Measurements from ENCODE around the gene CFAP53. TPM values are rescaled to one million over a fixed set of nuclear protein-coding genes. Genes with fewer than 3 reads are reported as not detected.

CFAP53 gene
- total and polyA plus RNA-seq, 5 donors from 2014 or later: 0.27 to 0.35 TPM; not detected in 3

GRCh38 chr18:50281972-50282520, 15.8 kb upstream of the CFAP53 start:
- H3K9me3 Mint-ChIP-seq: no peaks in the 10 kb centered on the region
- ATAC-seq (ENCODE audit: low read depth in 2 of 2): no peak
- peaks cover 37% of the 10 kb centered on the region for H3K36me3 Mint-ChIP-seq

DNA sequence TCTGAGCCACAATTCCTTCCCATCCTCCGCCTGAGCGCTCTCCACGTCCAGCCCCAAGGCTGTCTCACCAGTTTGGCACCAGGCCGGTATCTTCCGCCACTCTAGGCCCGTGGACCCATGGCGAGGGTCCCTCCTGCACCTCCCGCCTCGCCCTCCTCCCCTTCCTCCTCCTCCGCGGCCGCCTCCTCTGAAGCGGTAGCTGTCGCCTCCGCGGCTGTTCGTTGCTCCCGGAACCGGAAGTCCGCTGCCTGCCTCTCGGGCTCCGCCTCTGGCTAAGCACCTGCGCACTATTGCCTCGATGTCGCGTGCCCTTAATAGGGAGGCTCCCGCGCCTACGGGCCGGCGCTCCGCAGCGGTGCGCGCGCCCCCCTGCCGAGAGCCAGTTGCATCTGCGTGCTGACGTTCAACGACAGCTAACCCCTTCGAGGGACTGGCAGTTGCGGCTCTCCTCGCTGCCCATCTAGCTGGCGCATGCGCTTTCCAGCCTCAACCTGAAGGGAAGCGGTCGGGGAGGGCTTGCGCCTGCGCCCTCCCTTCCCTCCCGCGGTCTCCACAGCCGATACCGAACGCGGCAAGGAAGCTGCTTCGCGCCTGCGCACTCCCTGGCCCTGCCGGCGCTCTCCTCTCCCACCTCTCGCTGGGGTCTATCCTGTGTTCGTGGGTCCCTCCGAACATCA, 15.1 kb upstream of the CFAP53 start, which contains the start of gene MBD1:
TSS of gene MBD1 (minus strand) at position 229 of the 677 bp plus-strand sequence. CDS start 1,531 bp downstream, outside the sequence.
- H3K27me3 Mint-ChIP-seq: no peaks in the 10 kb centered on the region
- Histone ChIP-seq H3K4me1 (ENCODE audit: control insufficient read depth, insufficient read depth, low read length, poor library complexity, severe bottlenecking) (peaks cover 34% of the 10 kb centered on the region), H3K9me3 (ENCODE audit: control insufficient read depth in 2 of 2, low read length in 2 of 2) (no peaks in the 10 kb centered on the region), H3K27ac (ENCODE audit: insufficient read depth, low read length, poor library complexity, severe bottlenecking) (peak within 1 kb of the TSS; percentile 89), H3K36me3 (ENCODE audit: control insufficient read depth, insufficient read depth, low read length) (peaks cover 54% of the 10 kb centered on the region), H3K4me3 (ENCODE audit: low read depth, low read length) (peak within 1 kb of the TSS; percentile 90), H3K27me3 (ENCODE audit: control insufficient read depth, insufficient read depth, low read length) (no peaks in the 10 kb centered on the region)
- peaks cover 10 to 63% (median 32%) of the 10 kb centered on the region in 4 donors for H3K4me1 Mint-ChIP-seq
- peak within 1 kb of the TSS; percentile 97 to 100 (median 98) for H3K4me3 Mint-ChIP-seq
- H3K27ac Mint-ChIP-seq: peak within 1 kb of the TSS; percentile 95 to 99 (median 98)
- DNase-seq (peak; percentile 97 to 98 (median 98)), ATAC-seq (ENCODE audit: low read depth in 2 of 2) (peak; percentile 90)
- no peaks in the 10 kb centered on the region for H3K9me3 Mint-ChIP-seq
- H3K36me3 Mint-ChIP-seq: peaks cover 40% of the 10 kb centered on the region

More at GRCh38 chr18:50281972-50282520, 15.8 kb upstream of the CFAP53 start:
- Histone ChIP-seq H3K27ac (ENCODE audit: insufficient read depth, low read length, poor library complexity, severe bottlenecking) (peak overlapping the region; percentile 89), H3K27me3 (ENCODE audit: control insufficient read depth, insufficient read depth, low read length) (no peaks in the 10 kb centered on the region), H3K4me1 (ENCODE audit: control insufficient read depth, insufficient read depth, low read length, poor library complexity, severe bottlenecking) (peaks cover 40% of the 10 kb centered on the region), H3K4me3 (ENCODE audit: low read depth, low read length) (peak overlapping the region; percentile 90), H3K36me3 (ENCODE audit: control insufficient read depth, insufficient read depth, low read length) (peaks cover 48% of the 10 kb centered on the region), H3K9me3 (ENCODE audit: control insufficient read depth in 2 of 2, low read length in 2 of 2) (no peaks in the 10 kb centered on the region)
- Mint-ChIP-seq H3K27ac (peak overlapping the region; percentile 95 to 99 (median 98)), H3K27me3 (no peaks in the 10 kb centered on the region), H3K4me3 (peak overlapping the region; percentile 97 to 100 (median 98)), H3K4me1 (peaks cover 10 to 68% (median 36%) of the 10 kb centered on the region in 4 donors)
- no peak for DNase-seq

GRCh38 chr18:50280707-50281294, 14.5 kb upstream of the CFAP53 start:
- Mint-ChIP-seq H3K4me3 (peak overlapping the region; percentile 97 to 100 (median 98)), H3K4me1 (peaks cover 10 to 63% (median 28%) of the 10 kb centered on the region in 4 donors), H3K9me3 (no peaks in the 10 kb centered on the region), H3K36me3 (peaks cover 41% of the 10 kb centered on the region), H3K27me3 (no peaks in the 10 kb centered on the region), H3K27ac (peak overlapping the region; percentile 95 to 99 (median 98))
- ATAC-seq (ENCODE audit: low read depth in 2 of 2) (no peak), DNase-seq (no peak)
- Histone ChIP-seq H3K9me3 (ENCODE audit: control insufficient read depth in 2 of 2, low read length in 2 of 2) (no peaks in the 10 kb centered on the region), H3K27me3 (ENCODE audit: control insufficient read depth, insufficient read depth, low read length) (no peaks in the 10 kb centered on the region), H3K4me1 (ENCODE audit: control insufficient read depth, insufficient read depth, low read length, poor library complexity, severe bottlenecking) (peaks cover 29% of the 10 kb centered on the region), H3K4me3 (ENCODE audit: low read depth, low read length) (peak overlapping the region; percentile 90), H3K36me3 (ENCODE audit: control insufficient read depth, insufficient read depth, low read length) (peaks cover 60% of the 10 kb centered on the region), H3K27ac (ENCODE audit: insufficient read depth, low read length, poor library complexity, severe bottlenecking) (peak overlapping the region; percentile 89)

DNA sequence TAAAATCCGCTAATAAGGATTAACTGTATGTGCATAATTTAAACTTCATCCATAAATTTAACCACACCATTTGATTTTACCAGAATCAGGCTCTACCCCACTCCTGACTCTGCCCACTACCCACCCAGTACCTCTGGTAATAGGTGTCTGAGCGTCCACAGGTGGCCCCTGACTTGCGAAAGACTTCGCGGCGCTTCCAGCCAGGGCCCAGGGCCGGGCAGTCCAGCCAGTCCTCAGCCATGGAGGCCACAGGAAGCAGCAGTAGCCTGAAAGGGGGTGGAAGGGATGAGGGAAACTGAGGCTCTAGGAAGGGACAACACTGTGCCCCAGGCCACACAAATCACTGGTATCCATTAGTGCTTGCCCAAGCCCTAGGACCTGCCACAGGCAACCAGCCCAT, 13.5 kb upstream of the CFAP53 start:
- Mint-ChIP-seq H3K4me3 (peak overlapping the region; percentile 97 to 100 (median 98)), H3K4me1 (peaks cover 10 to 60% (median 30%) of the 10 kb centered on the region in 4 donors), H3K27me3 (no peaks in the 10 kb centered on the region), H3K36me3 (peaks cover 43% of the 10 kb centered on the region), H3K27ac (peak overlapping the region in 1 of 3 donors; percentile 95), H3K9me3 (no peaks in the 10 kb centered on the region)
- DNase-seq: no peak
- no peak for ATAC-seq (ENCODE audit: low read depth in 2 of 2)
- peaks cover 29% of the 10 kb centered on the region for H3K4me1 ChIP-seq (ENCODE audit: control insufficient read depth, insufficient read depth, low read length, poor library complexity, severe bottlenecking)
- H3K9me3 ChIP-seq (ENCODE audit: control insufficient read depth in 2 of 2, low read length in 2 of 2): no peaks in the 10 kb centered on the region
- peak overlapping the region; percentile 90 for H3K4me3 ChIP-seq (ENCODE audit: low read depth, low read length)
- H3K27me3 ChIP-seq (ENCODE audit: control insufficient read depth, insufficient read depth, low read length): no peaks in the 10 kb centered on the region
- H3K36me3 ChIP-seq (ENCODE audit: control insufficient read depth, insufficient read depth, low read length): peaks cover 63% of the 10 kb centered on the region
- peak overlapping the region; percentile 16 for H3K27ac ChIP-seq (ENCODE audit: insufficient read depth, low read length, poor library complexity, severe bottlenecking)

- H3K36me3 ChIP-seq (ENCODE audit: control insufficient read depth, insufficient read depth, low read length): peaks cover 63% of the 10 kb centered on the region
These were observed 11.6 kb upstream of the CFAP53 start for GRCh38 chr18:50277942-50278341.

DNA sequence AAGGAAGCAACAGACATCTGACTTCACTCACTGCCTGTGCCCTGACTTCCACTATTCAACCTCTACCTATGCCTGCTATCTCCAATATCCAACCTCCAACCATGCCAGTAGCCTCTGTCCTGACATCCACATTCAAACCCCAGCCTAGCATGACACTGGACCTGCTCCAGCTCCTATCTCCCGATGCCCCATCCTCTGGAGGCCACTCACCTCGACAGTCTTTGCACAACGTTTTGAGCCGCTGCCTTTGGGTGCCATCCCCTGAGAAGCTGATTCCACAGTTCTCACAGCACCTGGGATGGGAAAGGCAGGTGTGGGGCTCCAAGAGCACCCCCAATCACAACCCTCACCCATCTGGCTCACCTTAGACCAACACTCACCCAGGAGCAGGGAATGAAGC, 10.2 kb upstream of the CFAP53 start:
- H3K9me3 Mint-ChIP-seq: no peaks in the 10 kb centered on the region
- peaks cover 76% of the 10 kb centered on the region for H3K36me3 ChIP-seq (ENCODE audit: control insufficient read depth, insufficient read depth, low read length)
- peak overlapping the region in 1 of 4 donors; percentile 70 for H3K4me3 Mint-ChIP-seq
- H3K27me3 ChIP-seq (ENCODE audit: control insufficient read depth, insufficient read depth, low read length): no peaks in the 10 kb centered on the region
- H3K4me1 Mint-ChIP-seq: peaks cover 10 to 38% (median 25%) of the 10 kb centered on the region in 4 donors
- H3K9me3 ChIP-seq (ENCODE audit: control insufficient read depth in 2 of 2, low read length in 2 of 2): no peaks in the 10 kb centered on the region
- H3K4me1 ChIP-seq (ENCODE audit: control insufficient read depth, insufficient read depth, low read length, poor library complexity, severe bottlenecking): peaks cover 23% of the 10 kb centered on the region
- H3K4me3 ChIP-seq (ENCODE audit: low read depth, low read length): no peak overlapping the region
- no peak for DNase-seq
- H3K27ac ChIP-seq (ENCODE audit: insufficient read depth, low read length, poor library complexity, severe bottlenecking): no peak overlapping the region
- peaks cover 38% of the 10 kb centered on the region for H3K36me3 Mint-ChIP-seq
- no peak for ATAC-seq (ENCODE audit: low read depth in 2 of 2)
- no peak overlapping the region for H3K27ac Mint-ChIP-seq
- H3K27me3 Mint-ChIP-seq: no peaks in the 10 kb centered on the region

More at GRCh38 chr18:50277942-50278341, 11.6 kb upstream of the CFAP53 start:
- H3K4me3 ChIP-seq (ENCODE audit: low read depth, low read length): no peak overlapping the region
- DNase-seq (no peak), ATAC-seq (ENCODE audit: low read depth in 2 of 2) (no peak)
- Mint-ChIP-seq H3K9me3 (no peaks in the 10 kb centered on the region), H3K36me3 (peaks cover 38% of the 10 kb centered on the region), H3K4me1 (peaks cover 10 to 48% (median 28%) of the 10 kb centered on the region in 4 donors), H3K27ac (peak overlapping the region in 1 of 3 donors; percentile 26), H3K4me3 (no peak overlapping the region), H3K27me3 (no peaks in the 10 kb centered on the region)
- H3K27ac ChIP-seq (ENCODE audit: insufficient read depth, low read length, poor library complexity, severe bottlenecking): no peak overlapping the region
- no peaks in the 10 kb centered on the region for H3K27me3 ChIP-seq (ENCODE audit: control insufficient read depth, insufficient read depth, low read length)
- peaks cover 29% of the 10 kb centered on the region for H3K4me1 ChIP-seq (ENCODE audit: control insufficient read depth, insufficient read depth, low read length, poor library complexity, severe bottlenecking)
- H3K9me3 ChIP-seq (ENCODE audit: control insufficient read depth in 2 of 2, low read length in 2 of 2): no peaks in the 10 kb centered on the region

- Mint-ChIP-seq H3K4me1 (peaks cover 10 to 30% (median 22%) of the 10 kb centered on the region in 4 donors), H3K36me3 (peaks cover 38% of the 10 kb centered on the region), H3K4me3 (peak overlapping the region in 1 of 4 donors; percentile 69), H3K27me3 (no peaks in the 10 kb centered on the region), H3K27ac (no peak overlapping the region), H3K9me3 (no peaks in the 10 kb centered on the region)
- no peaks in the 10 kb centered on the region for H3K9me3 ChIP-seq (ENCODE audit: control insufficient read depth in 2 of 2, low read length in 2 of 2)
- peaks cover 15% of the 10 kb centered on the region for H3K4me1 ChIP-seq (ENCODE audit: control insufficient read depth, insufficient read depth, low read length, poor library complexity, severe bottlenecking)
- H3K4me3 ChIP-seq (ENCODE audit: low read depth, low read length): no peak overlapping the region
- peaks cover 84% of the 10 kb centered on the region for H3K36me3 ChIP-seq (ENCODE audit: control insufficient read depth, insufficient read depth, low read length)
- DNase-seq (no peak), ATAC-seq (ENCODE audit: low read depth in 2 of 2) (no peak)
- no peak overlapping the region for H3K27ac ChIP-seq (ENCODE audit: insufficient read depth, low read length, poor library complexity, severe bottlenecking)
- no peaks in the 10 kb centered on the region for H3K27me3 ChIP-seq (ENCODE audit: control insufficient read depth, insufficient read depth, low read length)
These were observed 9.3 kb upstream of the CFAP53 start for GRCh38 chr18:50275503-50276036.
